Subcutaneous abdominal adipose tissue (tissue), 5 donors: Measurements from ENCODE around the gene FARSA.

ENCODE experiments used
- H3K27ac ChIP-seq: one replicate; pipeline ENCODE4 v1.7.0; 2013; ENCODE audit warnings: low read depth, mild to moderate bottlenecking, inconsistent platforms, low read length, moderate library complexity
- H3K27me3 ChIP-seq, 5 donors: one replicate each; pipeline ENCODE4 v1.7.0; 2013; ENCODE audit warnings: low read length in 5 of 5, inconsistent platforms in 1 of 5; ENCODE audit not compliant: control insufficient read depth in 5 of 5, insufficient read depth in 4 of 5
- H3K36me3 ChIP-seq, 5 donors: one replicate each; pipeline ENCODE4 v1.7.0; 2013; ENCODE audit warnings: low read length in 5 of 5; ENCODE audit not compliant: control insufficient read depth in 5 of 5, insufficient read depth in 5 of 5
- H3K4me1 ChIP-seq, 5 donors: one replicate each; pipeline ENCODE4 v1.7.0; 2013; ENCODE audit warnings: low read length in 5 of 5, mild to moderate bottlenecking in 3 of 5, moderate library complexity in 1 of 5; ENCODE audit not compliant: control insufficient read depth in 5 of 5, insufficient read depth in 5 of 5
- H3K4me3 ChIP-seq, 5 donors: one replicate each; pipeline ENCODE4 v1.7.0; 2013; ENCODE audit warnings: low read length in 5 of 5, low read depth in 1 of 5
- H3K9ac ChIP-seq, 5 donors: one replicate each; pipeline ENCODE4 v1.7.0; 2013; ENCODE audit warnings: low read length in 5 of 5, mild to moderate bottlenecking in 4 of 5, moderate library complexity in 3 of 5
- H3K9me3 ChIP-seq, 5 donors: one replicate each; pipeline ENCODE4 v1.7.0; 2013; ENCODE audit warnings: low read length in 5 of 5; ENCODE audit not compliant: control insufficient read depth in 5 of 5
- donor health status: healthy.
- donor health status: healthy.
- donor health status: healthy.
- donor health status: healthy.
- donor health status: healthy.

Gene FARSA

DNA sequence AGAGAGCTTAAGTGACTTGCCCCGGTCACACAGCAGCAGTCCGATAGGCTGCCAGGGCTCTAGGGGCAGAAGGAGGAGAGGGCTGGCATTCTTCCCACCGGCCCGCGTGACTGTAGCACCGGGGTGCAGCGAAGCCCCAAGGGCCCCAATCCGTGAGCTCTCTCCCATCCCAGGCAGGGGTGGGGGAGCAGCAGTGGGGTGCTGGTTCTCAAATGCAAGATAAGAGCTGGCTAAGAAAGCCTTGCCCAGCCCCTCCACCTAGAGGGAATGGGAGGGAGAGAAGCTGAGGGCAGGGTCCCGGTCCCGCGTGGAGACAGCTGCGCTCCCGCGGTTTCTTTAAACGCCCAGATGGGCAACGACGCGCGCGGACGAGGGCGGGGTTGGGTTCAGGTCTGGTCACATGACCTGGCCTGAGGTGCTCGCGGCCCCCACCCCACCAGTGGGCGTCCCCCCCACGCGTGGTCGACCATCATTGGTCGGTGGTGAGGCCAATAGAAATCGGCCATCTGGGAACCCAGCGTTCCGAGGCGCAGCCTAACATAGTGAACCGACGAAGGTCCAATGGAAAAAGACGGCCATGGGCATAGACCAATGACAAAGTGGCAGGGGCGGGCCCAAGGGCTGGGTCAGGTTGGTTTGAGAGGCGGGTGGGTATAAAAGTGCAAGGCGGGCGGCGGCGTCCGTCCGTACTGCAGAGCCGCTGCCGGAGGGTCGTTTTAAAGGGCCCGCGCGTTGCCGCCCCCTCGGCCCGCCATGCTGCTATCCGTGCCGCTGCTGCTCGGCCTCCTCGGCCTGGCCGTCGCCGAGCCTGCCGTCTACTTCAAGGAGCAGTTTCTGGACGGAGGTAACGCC, 4.6 kb upstream of the FARSA start, which contains the start of gene CALR:
CALR (plus strand) TSS at position 683 of the 852 bp plus-strand sequence; CDS start at position 754, 71 bp downstream.
- Histone ChIP-seq H3K36me3 (peaks cover 0 to 37% (median 29%) of the 10 kb centered on the region in 5 donors), H3K9me3 (no peaks in the 10 kb centered on the region), H3K27ac (peak within 1 kb of the TSS; percentile 86), H3K9ac (peak within 1 kb of the TSS; percentile 81 to 98 (median 93)), H3K4me1 (peaks cover 9 to 51% (median 41%) of the 10 kb centered on the region in 5 donors), H3K4me3 (peak within 1 kb of the TSS; percentile 76 to 99 (median 93)), H3K27me3 (no peaks in the 10 kb centered on the region)

DNA sequence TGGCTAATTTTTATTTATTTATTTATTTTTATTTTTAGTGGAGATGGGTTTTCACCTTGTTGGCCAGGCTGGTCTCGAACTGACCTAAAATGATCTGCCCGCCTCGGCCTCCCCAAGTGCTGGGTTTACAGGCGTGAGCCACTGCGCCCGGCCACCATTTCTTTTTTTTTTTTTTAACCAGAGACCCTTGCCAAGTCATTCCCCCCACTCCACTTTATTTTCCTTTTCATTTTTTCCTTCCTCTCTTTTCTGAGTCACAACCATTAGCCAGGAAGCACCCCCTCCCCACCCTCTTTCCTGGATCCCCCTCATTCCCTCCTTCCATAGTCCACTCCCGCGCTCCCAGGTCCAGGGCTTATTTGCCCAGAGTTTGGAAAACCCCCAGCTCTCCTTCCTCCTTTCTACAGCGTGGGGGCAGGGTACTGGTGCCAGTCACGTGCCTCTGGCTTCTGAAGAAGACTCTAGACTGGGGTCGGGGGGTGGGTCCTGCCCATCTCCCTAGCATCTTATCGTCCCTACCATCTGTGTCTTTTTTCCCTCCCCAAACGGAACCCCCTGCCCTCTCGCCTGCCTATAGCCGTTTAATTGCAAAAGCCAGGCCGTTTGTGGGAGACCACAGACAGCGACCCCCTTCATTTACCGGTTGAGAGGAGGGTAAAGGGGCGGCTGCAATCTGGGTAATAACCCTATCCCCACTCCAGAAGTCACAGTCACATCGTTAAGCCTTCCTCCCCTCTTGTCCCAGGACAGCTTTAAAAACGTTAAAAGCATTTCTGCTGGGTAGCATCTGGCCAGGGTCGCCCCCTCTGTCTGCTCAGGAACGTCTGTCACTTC, 3.8 kb upstream of the FARSA start:
- Histone ChIP-seq H3K4me1 (peaks cover 15 to 59% (median 49%) of the 10 kb centered on the region in 5 donors), H3K9ac (peak overlapping the region in 4 of 5 donors; percentile 8 to 74 (median 57)), H3K36me3 (peaks cover 0 to 31% (median 24%) of the 10 kb centered on the region in 5 donors), H3K27ac (peak overlapping the region; percentile 86), H3K9me3 (no peaks in the 10 kb centered on the region), H3K27me3 (no peaks in the 10 kb centered on the region), H3K4me3 (peak overlapping the region; percentile 64 to 99 (median 76))

DNA sequence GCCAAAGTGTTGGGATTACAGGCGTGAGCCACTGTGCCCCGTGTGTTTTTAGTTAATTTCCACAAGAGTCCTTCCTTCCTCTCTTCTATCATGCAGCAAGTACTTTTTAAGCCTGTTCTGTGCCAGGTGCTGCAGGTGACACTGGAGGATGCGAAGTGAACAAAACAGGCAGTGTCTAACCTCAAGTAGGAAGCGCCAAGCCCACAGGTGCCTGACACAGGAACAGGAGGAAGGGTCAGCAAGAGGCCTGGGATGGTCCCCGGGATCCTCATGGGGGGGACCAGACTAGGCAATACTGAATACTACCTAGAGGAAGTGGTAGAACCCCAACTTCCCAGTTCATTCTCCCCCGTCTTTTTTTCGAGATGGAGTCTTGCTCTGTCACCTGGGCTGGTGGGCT, 3.1 kb upstream of the FARSA start:
- H3K27me3 ChIP-seq, result no peaks in the 10 kb centered on the region
- no peak overlapping the region for H3K9ac ChIP-seq
- peaks cover 16 to 61% (median 51%) of the 10 kb centered on the region in 5 donors for H3K4me1 ChIP-seq
- peaks cover 0 to 23% (median 18%) of the 10 kb centered on the region in 5 donors for H3K36me3 ChIP-seq
- H3K4me3 ChIP-seq, result no peak overlapping the region
- H3K27ac ChIP-seq, result no peak overlapping the region
- no peaks in the 10 kb centered on the region for H3K9me3 ChIP-seq

DNA sequence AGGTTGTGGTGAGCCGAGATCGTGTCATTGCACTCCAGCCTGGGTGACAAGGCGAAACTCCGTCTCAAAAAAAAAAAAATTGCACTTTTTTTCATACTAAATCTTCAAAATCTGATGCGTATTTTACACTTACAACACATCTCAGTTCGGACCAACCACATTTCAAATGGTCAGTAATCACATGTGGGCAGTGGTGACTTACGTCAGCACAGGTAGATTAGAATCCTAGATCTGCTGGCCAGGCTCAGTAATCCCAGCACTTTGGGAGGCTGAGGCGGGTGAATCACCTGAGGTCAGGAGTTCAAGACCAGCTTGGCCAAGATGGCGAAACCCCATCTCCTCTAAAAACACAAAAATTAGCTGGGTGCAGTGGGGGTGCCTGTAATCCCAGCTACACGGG, 1.6 kb upstream of the FARSA start:
- peaks cover 0 to 13% (median 10%) of the 10 kb centered on the region in 5 donors for H3K36me3 ChIP-seq
- no peaks in the 10 kb centered on the region for H3K27me3 ChIP-seq
- no peaks in the 10 kb centered on the region for H3K9me3 ChIP-seq
- no peak overlapping the region for H3K9ac ChIP-seq
- H3K27ac ChIP-seq, result no peak overlapping the region
- peaks cover 13 to 49% (median 41%) of the 10 kb centered on the region in 5 donors for H3K4me1 ChIP-seq
- H3K4me3 ChIP-seq, result no peak overlapping the region

DNA sequence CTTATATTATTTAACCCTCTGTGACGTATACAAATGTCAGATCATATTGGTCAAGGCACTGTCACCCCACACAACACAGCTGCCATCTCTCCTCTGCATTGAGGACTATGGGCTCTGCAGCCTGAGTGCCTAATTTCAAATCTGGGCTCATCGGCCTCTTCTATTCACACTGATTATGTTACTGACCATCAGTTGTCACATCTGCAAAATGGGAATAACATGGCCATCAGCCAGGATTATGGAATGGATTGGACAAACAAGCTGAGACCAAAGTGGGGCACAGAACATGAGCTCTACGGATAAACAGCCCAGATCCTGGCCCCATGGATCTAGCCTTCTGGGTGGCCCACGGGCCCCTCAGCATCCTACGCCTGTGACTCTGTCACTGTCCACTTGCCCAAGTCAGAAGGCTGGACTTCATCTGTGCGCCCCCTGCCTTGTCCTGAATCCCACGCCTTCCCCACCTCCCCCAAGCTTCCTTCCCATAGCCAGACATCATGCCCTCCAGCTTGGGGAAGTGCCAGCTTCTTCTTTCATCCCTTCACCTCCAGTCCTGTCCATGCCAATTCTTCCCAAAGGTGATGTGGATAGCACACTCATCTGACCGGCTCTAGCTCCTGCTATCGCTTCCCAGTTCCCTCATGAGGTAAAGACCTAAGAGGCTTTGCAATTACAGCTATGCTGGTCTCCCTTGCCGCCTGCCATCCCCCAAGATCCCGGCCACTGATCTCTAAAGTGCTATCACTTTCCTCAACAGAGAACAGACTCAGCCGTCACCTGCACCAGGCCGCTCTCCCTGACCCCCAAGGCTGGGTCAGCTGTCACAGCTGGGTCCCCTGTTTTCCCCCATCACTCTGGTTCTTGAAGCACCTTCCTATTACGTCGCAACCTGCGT, 872 bp downstream of the FARSA start:
- peak overlapping the region; percentile 74 for H3K27ac ChIP-seq
- no peaks in the 10 kb centered on the region for H3K27me3 ChIP-seq
- H3K9me3 ChIP-seq, result no peaks in the 10 kb centered on the region
- peaks cover 10 to 27% (median 23%) of the 10 kb centered on the region in 5 donors for H3K4me1 ChIP-seq
- H3K4me3 ChIP-seq, result peak overlapping the region; percentile 93 to 100 (median 99)
- peak overlapping the region; percentile 80 to 94 (median 87) for H3K9ac ChIP-seq
- H3K36me3 ChIP-seq, result peaks cover 3 to 32% (median 25%) of the 10 kb centered on the region in 5 donors

DNA sequence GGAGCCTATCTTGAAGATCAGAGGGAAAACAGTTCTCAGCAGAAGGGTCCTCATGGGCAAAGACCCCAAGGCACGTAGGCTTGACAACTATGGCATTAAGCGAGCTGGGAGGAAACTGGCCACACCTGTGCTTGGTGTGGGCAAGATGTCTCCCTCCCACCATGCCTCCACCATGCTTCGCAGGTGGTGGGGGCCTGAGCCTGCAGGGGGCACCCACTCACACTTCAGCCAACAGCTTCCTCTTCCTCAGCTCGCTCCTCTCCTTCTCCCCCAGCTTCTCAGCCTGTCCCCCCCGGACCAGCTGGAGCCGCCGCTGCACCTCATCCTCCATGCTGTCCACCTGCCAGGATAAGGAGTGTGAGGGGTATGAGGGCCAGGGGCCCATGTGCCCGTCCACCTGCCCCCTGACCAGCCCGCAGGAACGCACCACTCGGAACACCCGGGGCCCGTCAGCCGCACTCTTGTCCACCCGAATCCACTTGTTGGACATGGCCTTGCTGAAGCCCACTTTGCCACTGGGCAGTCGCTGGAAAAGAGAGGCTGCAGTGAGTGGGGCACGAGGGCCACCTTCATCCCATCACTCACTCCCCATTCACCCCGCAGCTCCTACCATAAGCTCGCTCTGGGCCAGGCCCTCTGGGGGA, 3.4 kb downstream of the FARSA start:
- H3K9me3 ChIP-seq, result no peaks in the 10 kb centered on the region
- H3K36me3 ChIP-seq, result peaks cover 3 to 53% (median 38%) of the 10 kb centered on the region in 5 donors
- no peak overlapping the region for H3K9ac ChIP-seq
- no peak overlapping the region for H3K4me3 ChIP-seq
- H3K27me3 ChIP-seq, result no peaks in the 10 kb centered on the region
- H3K4me1 ChIP-seq, result peaks cover 10 to 23% (median 19%) of the 10 kb centered on the region in 5 donors
- no peak overlapping the region for H3K27ac ChIP-seq

DNA sequence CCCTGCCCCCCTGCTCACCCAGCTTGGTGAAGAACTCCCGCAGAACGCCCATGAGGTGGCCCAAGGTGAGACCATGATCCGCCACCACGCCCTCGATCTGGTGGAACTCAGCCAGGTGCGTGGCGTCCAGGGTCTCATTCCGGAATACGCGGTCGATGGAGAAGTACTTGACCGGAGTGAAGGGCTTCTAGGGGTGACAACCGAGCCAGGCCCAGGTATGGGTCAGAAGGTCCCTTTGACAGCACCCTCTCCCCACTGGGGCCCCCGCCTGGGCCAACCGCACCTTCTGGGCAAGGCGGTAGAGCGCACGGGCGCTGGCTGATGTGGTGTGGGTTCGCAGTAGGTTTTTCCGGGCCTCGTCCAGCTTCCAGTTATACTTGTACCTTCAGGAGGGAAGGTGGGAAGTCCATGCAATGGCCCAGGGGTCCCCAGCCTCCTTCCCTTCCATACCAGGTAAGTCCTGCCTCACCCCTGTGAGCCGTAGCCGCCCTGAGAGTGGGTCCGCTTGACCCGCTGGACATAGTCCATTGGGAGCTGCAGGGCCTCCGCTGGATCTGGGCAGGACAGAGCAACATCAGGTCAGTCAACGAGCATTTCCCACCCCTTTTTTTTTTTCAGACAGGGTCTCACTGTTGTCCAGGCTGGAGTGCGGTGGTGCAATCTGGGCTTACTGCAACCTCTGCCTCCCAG, 8.7 kb downstream of the FARSA start:
- Histone ChIP-seq H3K36me3 (peaks cover 3 to 71% (median 58%) of the 10 kb centered on the region in 5 donors), H3K4me1 (peaks cover 0 to 7% (median 0%) of the 10 kb centered on the region in 5 donors), H3K27ac (no peak overlapping the region), H3K4me3 (no peak overlapping the region), H3K9me3 (no peaks in the 10 kb centered on the region), H3K27me3 (no peaks in the 10 kb centered on the region), H3K9ac (no peak overlapping the region)

- H3K9ac ChIP-seq, result no peak overlapping the region
- peaks cover 0 to 53% (median 42%) of the 10 kb centered on the region in 5 donors for H3K36me3 ChIP-seq
These were observed 10.6 kb downstream of the FARSA start for GRCh38 chr19:12922959-12923358.

More at GRCh38 chr19:12922959-12923358, 10.6 kb downstream of the FARSA start:
- Histone ChIP-seq H3K27me3 (no peaks in the 10 kb centered on the region), H3K4me1 (peaks cover 0 to 14% (median 8%) of the 10 kb centered on the region in 5 donors), H3K9me3 (no peaks in the 10 kb centered on the region), H3K4me3 (no peak overlapping the region), H3K27ac (no peak overlapping the region)
